HepG2 (cell line): Measurements from ENCODE around the gene RPL21. TPM values are rescaled to one million over a fixed set of nuclear protein-coding genes. Genes with fewer than 3 reads are reported as not detected.

ENCODE experiments used
- ATAC-seq: fragments of 200-7000 bp; cut with Tn5 transposase; 3 replicates; pipeline ENCODE4 v1.9.1; 2020; ENCODE audit warnings: mild to moderate bottlenecking, moderate library complexity
- BruUV-seq: library from RNA; stranded (reverse); fragments of 400-500 nt; replicated peaks from 2 replicates; lab custom pipeline; 2021; lab: Mats Ljungman, UMichigan
- CTCF ChIA-PET: fragments of 300-600 bp; formaldehyde crosslinking; extraction: SDS; loops from one replicate; lab custom pipeline; 2021; ENCODE audit warnings: low total read pairs, inconsistent platforms, low intra/inter-chr PET ratio; lab: Yijun Ruan, JAX
- POLR2A ChIA-PET: fragments of 350-600 bp; sonication (Branson Sonifier 250); formaldehyde crosslinking; loops from one replicate; lab custom pipeline; 2020; ENCODE audit warnings: antibody characterized with exemption, inconsistent platforms; lab: Yijun Ruan, JAX
- DNase-seq: peaks from one replicate; pipeline ENCODE4 v3.0.0-alpha.2; 2015; ENCODE audit warnings: low spot score
- FAIRE-seq: peaks from 3 replicates; lab custom pipeline; 2011; peaks lifted over from hg19 to GRCh38; lab: Jason Lieb, UNC
- H2AFZ ChIP-seq: one replicate; pipeline ENCODE4 v1.6.1; 2011; ENCODE audit warnings: low read length, inconsistent platforms
- H3K27ac ChIP-seq: fragments of 300-600 bp; 3 replicates; pipeline ENCODE4 v1.8.0; 2011; ENCODE audit warnings: mixed run types, mild to moderate bottlenecking, mixed read lengths, low read length, inconsistent platforms; ENCODE audit not compliant: insufficient read depth; ENCODE audit errors: extremely low read length
- H3K27me3 ChIP-seq, 2 experiments: fragments of 200-600 bp in 1 of 2; 2 replicates in 1 of 2; 3 replicates in 1 of 2; pipeline versions ENCODE4 v1.6.0 to v1.8.0; 2011; ENCODE audit warnings: low read length in 2 of 2, mild to moderate bottlenecking in 2 of 2, moderate library complexity in 2 of 2, inconsistent platforms in 1 of 2; ENCODE audit not compliant: insufficient read depth in 2 of 2, control insufficient read depth in 1 of 2
- H3K36me3 ChIP-seq, 2 experiments: fragments of 200-600 bp in 1 of 2; replicated peaks in 1 of 2; 2 replicates in 1 of 2; 3 replicates in 1 of 2; pipeline versions ENCODE4 v1.5.1 to v1.8.0; 2011; ENCODE audit warnings: low read length in 2 of 2, inconsistent platforms in 1 of 2; ENCODE audit not compliant: insufficient read depth in 2 of 2, control insufficient read depth in 1 of 2
- H3K4me1 ChIP-seq: 2 replicates; pipeline ENCODE4 v1.5.1; 2012; ENCODE audit warnings: low read length, inconsistent platforms; ENCODE audit not compliant: insufficient read depth
- H3K4me2 ChIP-seq: 2 replicates; pipeline ENCODE4 v1.6.0; 2011; ENCODE audit warnings: low read depth, low read length, inconsistent platforms
- H3K4me3 ChIP-seq, 3 experiments: fragments of 200-600 bp in 1 of 3; sonication (generic), shearing (Covaris generic) in 1 of 3; replicated peaks in 1 of 3; 2 replicates each; pipeline ENCODE4 v1.5.1; 2011 to 2016; ENCODE audit warnings: low read length in 3 of 3, inconsistent platforms in 2 of 3, low read depth in 2 of 3, mild to moderate bottlenecking in 2 of 3, control low read depth in 1 of 3, mixed read lengths in 1 of 3; ENCODE audit not compliant: insufficient read depth in 1 of 3
- H3K79me2 ChIP-seq: one replicate; pipeline ENCODE4 v1.6.1; 2011; ENCODE audit warnings: low read length, inconsistent platforms; ENCODE audit not compliant: insufficient read depth
- H3K9ac ChIP-seq: 2 replicates; pipeline ENCODE4 v1.6.0; 2011; ENCODE audit warnings: mild to moderate bottlenecking, low read depth, low read length, inconsistent platforms; ENCODE audit not compliant: insufficient read depth
- H3K9me3 ChIP-seq: 2 replicates; pipeline ENCODE4 v1.5.1; 2012; ENCODE audit warnings: mild to moderate bottlenecking, low read length
- H4K20me1 ChIP-seq: 2 replicates; pipeline ENCODE4 v1.6.0; 2011; ENCODE audit warnings: inconsistent platforms, mild to moderate bottlenecking, low read length, moderate library complexity; ENCODE audit not compliant: insufficient read depth
- KDM3A ChIP-seq: IDR thresholded peaks from 2 replicates; pipeline ENCODE4 v1.6.1; 2018; ENCODE audit warnings: low read depth, missing compliant biosample characterization
- MYC ChIP-seq: sonication (generic); formaldehyde crosslinking; IDR thresholded peaks from 2 replicates; pipeline ENCODE4 v1.9.0; 2021; ENCODE audit warnings: missing genetic modification reagents, borderline replicate concordance
- NFYC ChIP-seq: IDR thresholded peaks from 2 replicates; pipeline ENCODE4 v1.6.1; 2016; ENCODE audit warnings: missing genetic modification reagents, missing compliant biosample characterization
- PTBP1 ChIP-seq: fragments of 200-400 bp; formaldehyde crosslinking; IDR thresholded peaks from 2 replicates; pipeline ENCODE4 v1.6.1; 2018; ENCODE audit warnings: low read length, low read depth; ENCODE audit not compliant: poor library complexity, severe bottlenecking
- REL ChIP-seq: sonication (generic); formaldehyde crosslinking; conservative IDR thresholded peaks from 2 replicates; pipeline ENCODE4 v1.8.0; 2022; ENCODE audit warnings: mild to moderate bottlenecking, missing genetic modification reagents, moderate library complexity
- ZFP82 ChIP-seq: sonication (generic); formaldehyde crosslinking; IDR thresholded peaks from 2 replicates; pipeline ENCODE4 v1.5.1; 2020; ENCODE audit warnings: mild to moderate bottlenecking, missing genetic modification reagents, borderline replicate concordance
- ZNF264 ChIP-seq: sonication (generic); formaldehyde crosslinking; IDR thresholded peaks from 2 replicates; pipeline ENCODE4 v1.4.0; 2020; ENCODE audit warnings: missing genetic modification reagents
- ZNF317 ChIP-seq: sonication (generic); formaldehyde crosslinking; IDR thresholded peaks from 2 replicates; pipeline ENCODE4 v1.5.0; 2020; ENCODE audit warnings: mild to moderate bottlenecking, missing genetic modification reagents
- ZNF468 ChIP-seq: sonication (generic); formaldehyde crosslinking; IDR thresholded peaks from 2 replicates; pipeline ENCODE4 v1.8.0; 2022; ENCODE audit warnings: mild to moderate bottlenecking, moderate library complexity, missing genetic modification reagents
- ZNF512B ChIP-seq: sonication (generic); formaldehyde crosslinking; IDR thresholded peaks from 2 replicates; pipeline ENCODE4 v1.5.1; 2020; ENCODE audit warnings: missing genetic modification reagents, mild to moderate bottlenecking, borderline replicate concordance
- WGBS: methylation state at CpG from one replicate; pipeline ENCODE4 v1.1.6; 2017; ENCODE audit warnings: low lambda C conversion rate; 5-methylcytosine and 5-hydroxymethylcytosine counted together
- in situ Hi-C: cut with HindIII; loops from 2 replicates; pipeline ENCODE4 v1.10.0; 2017; ENCODE audit warnings: low pct_unique_long_range_greater_than_20kb; ENCODE audit not compliant: extremely low pct_ligation_motif_present
- intact Hi-C: fragments of 100-400 bp; cut with micrococcal nuclease; formaldehyde crosslinking; loops from one replicate; pipeline ENCODE4 v1.10.0; 2022; ENCODE audit not compliant: unreplicated experiment
- polyA plus RNA-seq, 8 experiments: library from polyadenylated mRNA; depleted of rRNA in 3 of 8; stranded (reverse) in 7 of 8; unstranded in 1 of 8; fragments of >200 nt; fragmentation: Illumina TruSeq in 4 of 8; extraction: Trizol in 4 of 8; gene quantifications; 2 replicates each; pipeline versions ENCODE4 v1.2.1 to v1.2.3, GENCODE V29; 2011 to 2016; ENCODE audit warnings: low read depth in 4 of 8, missing spikeins in 1 of 8, mixed read lengths in 1 of 8; ENCODE audit not compliant: insufficient read depth in 1 of 8
- total RNA-seq, 5 experiments: library from RNA; depleted of rRNA; stranded (reverse); fragments of >200 nt; fragmentation: Illumina TruSeq; extraction: Trizol; gene quantifications; 2 replicates each; pipeline ENCODE4 v1.2.3, GENCODE V29; 2016; ENCODE audit warnings: low read depth in 1 of 5
- TF ChIP-seq, protein P1 (sequence below): sonication (generic); formaldehyde crosslinking; IDR thresholded peaks from 2 replicates; pipeline ENCODE4 v1.4.0; 2020; ENCODE audit warnings: missing genetic modification reagents
- TF ChIP-seq, protein P2 (sequence below): IDR thresholded peaks from 2 replicates; pipeline ENCODE4 v1.6.1; 2016

RPL21 gene
- total and polyA plus RNA-seq, 2 of the 13 experiments (the other 11 are each of a cell fraction or from before 2014, with no cell fraction given): 1,234 to 1,261 TPM

- Histone ChIP-seq H3K27ac (no peak overlapping the region), H4K20me1 (no peaks in the 10 kb centered on the region), H3K9me3 (no peaks in the 10 kb centered on the region), H3K4me3 (no peak overlapping the region), H3K27me3 (no peaks in the 10 kb centered on the region), H3K79me2 (no peaks in the 10 kb centered on the region), H2AFZ (no peak overlapping the region), H3K9ac (no peak overlapping the region), H3K36me3 (no peaks in the 10 kb centered on the region), H3K4me1 (no peaks in the 10 kb centered on the region), H3K4me2 (no peak overlapping the region)
- CTCF ChIA-PET: no interaction called here
- in situ Hi-C loops (no loop called here), intact Hi-C loops (no loop called here)
- no peak for ATAC-seq
- POLR2A ChIA-PET: no interaction called here
- no peak for FAIRE-seq
- no TSS peak for BruUV-seq
- TF ChIP-seq ZNF317 (CRISPR knock-in tag): no peak
- no peak for TF ChIP-seq KDM3A
- no peak for TF ChIP-seq REL (CRISPR knock-in tag)
- no peak for TF ChIP-seq ZNF264 (CRISPR knock-in tag)
- TF ChIP-seq, protein P1, sequence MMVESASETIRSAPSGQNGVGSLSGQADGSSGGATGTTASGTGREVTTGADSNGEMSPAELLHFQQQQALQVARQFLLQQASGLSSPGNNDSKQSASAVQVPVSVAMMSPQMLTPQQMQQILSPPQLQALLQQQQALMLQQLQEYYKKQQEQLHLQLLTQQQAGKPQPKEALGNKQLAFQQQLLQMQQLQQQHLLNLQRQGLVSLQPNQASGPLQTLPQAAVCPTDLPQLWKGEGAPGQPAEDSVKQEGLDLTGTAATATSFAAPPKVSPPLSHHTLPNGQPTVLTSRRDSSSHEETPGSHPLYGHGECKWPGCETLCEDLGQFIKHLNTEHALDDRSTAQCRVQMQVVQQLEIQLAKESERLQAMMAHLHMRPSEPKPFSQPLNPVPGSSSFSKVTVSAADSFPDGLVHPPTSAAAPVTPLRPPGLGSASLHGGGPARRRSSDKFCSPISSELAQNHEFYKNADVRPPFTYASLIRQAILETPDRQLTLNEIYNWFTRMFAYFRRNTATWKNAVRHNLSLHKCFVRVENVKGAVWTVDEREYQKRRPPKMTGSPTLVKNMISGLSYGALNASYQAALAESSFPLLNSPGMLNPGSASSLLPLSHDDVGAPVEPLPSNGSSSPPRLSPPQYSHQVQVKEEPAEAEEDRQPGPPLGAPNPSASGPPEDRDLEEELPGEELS: no peak
- WGBS: 16% methylated on average over 2 of the region's 2 CpGs
- no peak for DNase-seq
Measured at GRCh38 chr13:27226991-27227390, 24.4 kb upstream of the RPL21 start.

- no peak for TF ChIP-seq PTBP1
- TF ChIP-seq, protein P2, sequence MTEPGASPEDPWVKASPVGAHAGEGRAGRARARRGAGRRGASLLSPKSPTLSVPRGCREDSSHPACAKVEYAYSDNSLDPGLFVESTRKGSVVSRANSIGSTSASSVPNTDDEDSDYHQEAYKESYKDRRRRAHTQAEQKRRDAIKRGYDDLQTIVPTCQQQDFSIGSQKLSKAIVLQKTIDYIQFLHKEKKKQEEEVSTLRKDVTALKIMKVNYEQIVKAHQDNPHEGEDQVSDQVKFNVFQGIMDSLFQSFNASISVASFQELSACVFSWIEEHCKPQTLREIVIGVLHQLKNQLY: no peak
- TF ChIP-seq ZFP82 (CRISPR knock-in tag): no peak
- no peak for TF ChIP-seq ZNF512B (CRISPR knock-in tag)
- no peak for TF ChIP-seq ZNF468 (CRISPR knock-in tag)
- TF ChIP-seq NFYC (CRISPR knock-in tag): no peak
- TF ChIP-seq MYC (CRISPR knock-in tag): no peak
- no peak overlapping the region for H3K9ac ChIP-seq
- intact Hi-C loops (no loop called here), in situ Hi-C loops (no loop called here)
- H3K27me3 ChIP-seq: no peaks in the 10 kb centered on the region
- no peak for FAIRE-seq
- no peak overlapping the region for H2AFZ ChIP-seq
- no peak overlapping the region for H3K27ac ChIP-seq
- H3K36me3 ChIP-seq: no peaks in the 10 kb centered on the region
- H3K9me3 ChIP-seq: no peaks in the 10 kb centered on the region
- no peak overlapping the region for H3K4me3 ChIP-seq
- ChIA-PET CTCF (no interaction called here), POLR2A (no interaction called here)
- H3K4me1 ChIP-seq: no peaks in the 10 kb centered on the region
- ATAC-seq: no peak
- DNase-seq: no peak
- H3K4me2 ChIP-seq: no peak overlapping the region
- H4K20me1 ChIP-seq: no peaks in the 10 kb centered on the region
- no TSS peak for BruUV-seq
- H3K79me2 ChIP-seq: no peaks in the 10 kb centered on the region
Measured at GRCh38 chr13:27228131-27228530, 23.2 kb upstream of the RPL21 start.
